SH-SY5Y (cell line): ENCODE results near the gene KNL1.

Experiments used
- GATA2 ChIP-seq: IDR thresholded peaks from 2 replicates; pipeline ENCODE4 v1.6.1; 2011; ENCODE audit warnings: mild to moderate bottlenecking, low read depth, low read length
- GATA3 ChIP-seq: IDR thresholded peaks from 2 replicates; pipeline ENCODE4 v1.6.1; 2011; ENCODE audit warnings: low read depth, mild to moderate bottlenecking, low read length, moderate library complexity

- TF ChIP-seq GATA2 (no peak), GATA3 (no peak)
Measured at GRCh38 chr15:40575113-40575512, 18.9 kb upstream of the KNL1 start.
